ENCODE measurements around the gene SCNN1G. TPM values are rescaled to one million over a fixed set of nuclear protein-coding genes. Genes with fewer than 3 reads are reported as not detected.

The SCNN1G gene
- total RNA-seq, 2 experiments from 2014 or later: not detected

- Mint-ChIP-seq H3K27ac (no peak overlapping the region), H3K9me3 (peaks cover 1% of the 10 kb centered on the region), H3K4me1 (no peaks in the 10 kb centered on the region), H3K27me3 (peaks cover 8% of the 10 kb centered on the region), H3K4me3 (no peak overlapping the region), H3K36me3 (no peaks in the 10 kb centered on the region)
- peak; percentile 50 for ATAC-seq (ENCODE audit: low read depth)
- peak; percentile 27 for DNase-seq
- POLR2A ChIA-PET: no interaction called here
Observed at GRCh38 chr16:23254338-23254737, 71.8 kb downstream of the SCNN1G start.

DNA sequence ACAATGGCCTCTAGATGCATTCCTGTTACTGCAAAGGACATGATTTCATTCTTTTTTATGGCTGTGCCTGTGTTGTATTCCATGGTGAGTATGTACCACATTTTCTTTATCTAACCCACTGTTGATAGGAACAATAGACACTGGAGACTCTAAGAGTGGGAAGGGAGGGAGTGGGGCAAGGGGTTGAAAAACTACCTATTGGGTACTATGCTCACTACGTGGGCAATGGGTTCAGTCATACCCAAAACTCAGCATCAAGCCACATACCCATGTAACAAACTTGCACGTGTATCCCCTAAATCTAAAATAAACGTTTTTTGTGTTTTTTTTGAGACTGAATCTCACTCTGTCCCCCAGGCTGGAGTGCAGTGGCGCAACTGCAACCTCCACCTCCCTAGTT is 72.5 kb downstream of the SCNN1G start:
- Mint-ChIP-seq H3K36me3 (no peaks in the 10 kb centered on the region), H3K27me3 (peaks cover 8% of the 10 kb centered on the region), H3K4me1 (no peaks in the 10 kb centered on the region), H3K27ac (no peak overlapping the region), H3K4me3 (no peak overlapping the region), H3K9me3 (no peaks in the 10 kb centered on the region)
- ATAC-seq (ENCODE audit: low read depth): no peak
- DNase-seq: no peak
- POLR2A ChIA-PET: no interaction called here

- H3K4me1 Mint-ChIP-seq: no peaks in the 10 kb centered on the region
- no peak overlapping the region for H3K27ac Mint-ChIP-seq
- H3K27me3 Mint-ChIP-seq: peaks cover 11% of the 10 kb centered on the region
- POLR2A ChIA-PET: no interaction called here
- no peaks in the 10 kb centered on the region for H3K9me3 Mint-ChIP-seq
- no peaks in the 10 kb centered on the region for H3K36me3 Mint-ChIP-seq
- ATAC-seq (ENCODE audit: low read depth) (no peak), DNase-seq (no peak)
- no peak overlapping the region for H3K4me3 Mint-ChIP-seq
Observed at GRCh38 chr16:23256440-23256839, 73.9 kb downstream of the SCNN1G start.

GRCh38 chr16:23257682-23258081 is 75.1 kb downstream of the SCNN1G start:
- Mint-ChIP-seq H3K27me3 (peaks cover 11% of the 10 kb centered on the region), H3K4me1 (no peaks in the 10 kb centered on the region), H3K9me3 (no peaks in the 10 kb centered on the region), H3K27ac (no peak overlapping the region), H3K4me3 (no peak overlapping the region), H3K36me3 (no peaks in the 10 kb centered on the region)
- POLR2A ChIA-PET: no interaction called here
- no peak for ATAC-seq (ENCODE audit: low read depth)
- no peak for DNase-seq

- no peaks in the 10 kb centered on the region for H3K36me3 Mint-ChIP-seq
- POLR2A ChIA-PET: no interaction called here
- H3K4me3 Mint-ChIP-seq: no peak overlapping the region
- H3K27ac Mint-ChIP-seq: no peak overlapping the region
- peaks cover 13% of the 10 kb centered on the region for H3K27me3 Mint-ChIP-seq
- ATAC-seq (ENCODE audit: low read depth): no peak
- H3K9me3 Mint-ChIP-seq: no peaks in the 10 kb centered on the region
- DNase-seq: no peak
- H3K4me1 Mint-ChIP-seq: no peaks in the 10 kb centered on the region
Observed at GRCh38 chr16:23258919-23259237, 76.3 kb downstream of the SCNN1G start.

Other genes with a start within 250 kb of the SCNN1G start
- 1 to 10 TPM; 5.7 to 6.0 TPM for gene USP31, start 33.3 kb upstream of the SCNN1G start, total RNA-seq
- gene SCNN1B, start 119.6 kb downstream of the SCNN1G start, total RNA-seq: not detected